ENCODE measurements around the gene ARIH1.
"Not testable (repeated sequence)": the region's sequence is repeated elsewhere in the genome, so short reads cannot be mapped to it uniquely, and the experiment has no call there.

Gene ARIH1

GRCh38 chr15:72474466-72474911 is 359 bp downstream of the ARIH1 start:
- Mint-ChIP-seq H3K27ac (peak overlapping the region; percentile 100), H3K4me3 (peak overlapping the region; percentile 97)

GRCh38 chr15:72474912-72475628 is 940 bp downstream of the ARIH1 start:
- Mint-ChIP-seq H3K27ac (peak overlapping the region; percentile 100), H3K4me3 (peak overlapping the region; percentile 97), H3K27me3 (no peaks in the 10 kb centered on the region), H3K36me3 (peaks cover 33% of the 10 kb centered on the region), H3K4me1 (peaks cover 49% of the 10 kb centered on the region), H3K9me3 (no peaks in the 10 kb centered on the region)
- CTCF ChIA-PET: interaction anchor here (1.1 to 1.6 kb wide), 3 partner anchors 56 to 248 kb away, joined by 4 read pairs; no protein-coding TSS in a partner anchor
- DNase-seq: peak; percentile 92

More at GRCh38 chr15:72474466-72474911, 359 bp downstream of the ARIH1 start:
- H3K9me3 Mint-ChIP-seq: no peaks in the 10 kb centered on the region
- CTCF ChIA-PET: interaction anchor here (1.2 to 1.6 kb wide), 2 partner anchors 59 to 248 kb away, joined by 4 read pairs; no protein-coding TSS in a partner anchor
- peaks cover 33% of the 10 kb centered on the region for H3K36me3 Mint-ChIP-seq
- no peak for DNase-seq
- H3K4me1 Mint-ChIP-seq: peaks cover 49% of the 10 kb centered on the region
- no peaks in the 10 kb centered on the region for H3K27me3 Mint-ChIP-seq

- Mint-ChIP-seq H3K36me3 (peaks cover 34% of the 10 kb centered on the region), H3K9me3 (no peaks in the 10 kb centered on the region), H3K27ac (peak overlapping the region; percentile 100), H3K4me1 (peaks cover 49% of the 10 kb centered on the region), H3K27me3 (no peaks in the 10 kb centered on the region), H3K4me3 (peak overlapping the region; percentile 97)
- CTCF ChIA-PET: interaction anchor here (1.1 to 1.6 kb wide), 3 partner anchors 56 to 249 kb away, joined by 4 read pairs; no protein-coding TSS in a partner anchor
- DNase-seq: no peak
Observed at GRCh38 chr15:72475674-72476073, 1.5 kb downstream of the ARIH1 start.

GRCh38 chr15:72476330-72476729 is 2.2 kb downstream of the ARIH1 start:
- Mint-ChIP-seq H3K36me3 (peaks cover 39% of the 10 kb centered on the region), H3K4me1 (peaks cover 55% of the 10 kb centered on the region), H3K27ac (peak overlapping the region; percentile 49), H3K4me3 (peak overlapping the region; percentile 97)
- H3K27me3 Mint-ChIP-seq, H3K9me3 Mint-ChIP-seq, DNase-seq: not testable (repeated sequence)
- CTCF ChIA-PET: interaction anchor here (1.1 to 1.6 kb wide), 2 partner anchors 55 to 57 kb away, joined by 4 read pairs; no protein-coding TSS in a partner anchor

- Mint-ChIP-seq H3K4me1 (peaks cover 37% of the 10 kb centered on the region), H3K36me3 (peaks cover 40% of the 10 kb centered on the region)
Observed at GRCh38 chr15:72481015-72481659, 7.0 kb downstream of the ARIH1 start.

GRCh38 chr15:72482275-72482674 is 8.1 kb downstream of the ARIH1 start:
- no peak overlapping the region for H3K27ac Mint-ChIP-seq
- H3K4me1 Mint-ChIP-seq: peaks cover 25% of the 10 kb centered on the region
- peaks cover 28% of the 10 kb centered on the region for H3K36me3 Mint-ChIP-seq
- H3K4me3 Mint-ChIP-seq: no peak overlapping the region
- H3K27me3 Mint-ChIP-seq: no peaks in the 10 kb centered on the region
- CTCF ChIA-PET: interaction anchor here (1.1 to 1.6 kb wide), 2 partner anchors 9 to 208 kb away, joined by 3 read pairs; no protein-coding TSS in a partner anchor
- H3K9me3 Mint-ChIP-seq: no peaks in the 10 kb centered on the region
- no peak for DNase-seq

More at GRCh38 chr15:72481015-72481659, 7.0 kb downstream of the ARIH1 start:
- H3K27ac Mint-ChIP-seq: no peak overlapping the region
- no peaks in the 10 kb centered on the region for H3K9me3 Mint-ChIP-seq
- CTCF ChIA-PET: interaction anchor here (1.1 to 1.6 kb wide), 2 partner anchors 10 to 207 kb away, joined by 3 read pairs; no protein-coding TSS in a partner anchor
- H3K27me3 Mint-ChIP-seq: no peaks in the 10 kb centered on the region
- H3K4me3 Mint-ChIP-seq: no peak overlapping the region
- no peak for DNase-seq

- Mint-ChIP-seq H3K27ac (no peak overlapping the region), H3K4me1 (peaks cover 22% of the 10 kb centered on the region), H3K36me3 (peaks cover 28% of the 10 kb centered on the region), H3K9me3 (no peaks in the 10 kb centered on the region), H3K4me3 (no peak overlapping the region), H3K27me3 (no peaks in the 10 kb centered on the region)
- no peak for DNase-seq
- CTCF ChIA-PET: no interaction called here
Observed at GRCh38 chr15:72483279-72483678, 9.1 kb downstream of the ARIH1 start.

- Mint-ChIP-seq H3K36me3 (peaks cover 13% of the 10 kb centered on the region), H3K4me3 (no peak overlapping the region), H3K27ac (no peak overlapping the region), H3K27me3 (no peaks in the 10 kb centered on the region), H3K9me3 (no peaks in the 10 kb centered on the region), H3K4me1 (peaks cover 10% of the 10 kb centered on the region)
- CTCF ChIA-PET: interaction anchor here (1.3 kb wide), 1 partner anchor 47 kb away, joined by 3 read pairs; no protein-coding TSS in a partner anchor
- DNase-seq: no peak
Observed at GRCh38 chr15:72486144-72486543, 12.0 kb downstream of the ARIH1 start.

GRCh38 chr15:72487070-72487797 is 13.1 kb downstream of the ARIH1 start:
- H3K27ac Mint-ChIP-seq: no peak overlapping the region
- no peak for DNase-seq
- no peaks in the 10 kb centered on the region for H3K9me3 Mint-ChIP-seq
- peaks cover 11% of the 10 kb centered on the region for H3K36me3 Mint-ChIP-seq
- CTCF ChIA-PET: no interaction called here
- H3K4me1 Mint-ChIP-seq: peaks cover 7% of the 10 kb centered on the region
- no peak overlapping the region for H3K4me3 Mint-ChIP-seq
- no peaks in the 10 kb centered on the region for H3K27me3 Mint-ChIP-seq

- CTCF ChIA-PET: interaction anchor here (1.2 kb wide), 1 partner anchor 10 kb away, joined by 3 read pairs; no protein-coding TSS in a partner anchor
- Mint-ChIP-seq H3K27ac (no peak overlapping the region), H3K36me3 (peaks cover 6% of the 10 kb centered on the region), H3K27me3 (no peaks in the 10 kb centered on the region), H3K4me3 (no peak overlapping the region), H3K4me1 (peaks cover 3% of the 10 kb centered on the region), H3K9me3 (no peaks in the 10 kb centered on the region)
- DNase-seq: no peak
Observed at GRCh38 chr15:72488558-72488957, 14.4 kb downstream of the ARIH1 start.

GRCh38 chr15:72489943-72490554 is 15.9 kb downstream of the ARIH1 start:
- Mint-ChIP-seq H3K4me1 (peaks cover 3% of the 10 kb centered on the region), H3K9me3 (no peaks in the 10 kb centered on the region), H3K4me3 (no peak overlapping the region), H3K36me3 (peaks cover 3% of the 10 kb centered on the region), H3K27me3 (no peaks in the 10 kb centered on the region), H3K27ac (no peak overlapping the region)
- no peak for DNase-seq
- CTCF ChIA-PET: interaction anchor here (1.3 kb wide), 1 partner anchor 8 kb away, joined by 3 read pairs; no protein-coding TSS in a partner anchor

GRCh38 chr15:72491768-72492167 is 17.6 kb downstream of the ARIH1 start:
- CTCF ChIA-PET: interaction anchor here (0.6 kb wide), 1 partner anchor 19 kb away, joined by 3 read pairs; no protein-coding TSS in a partner anchor
- no peaks in the 10 kb centered on the region for H3K9me3 Mint-ChIP-seq
- no peaks in the 10 kb centered on the region for H3K27me3 Mint-ChIP-seq
- peaks cover 4% of the 10 kb centered on the region for H3K36me3 Mint-ChIP-seq
- H3K27ac Mint-ChIP-seq: no peak overlapping the region
- H3K4me3 Mint-ChIP-seq: no peak overlapping the region
- DNase-seq: no peak
- H3K4me1 Mint-ChIP-seq: peaks cover 3% of the 10 kb centered on the region

GRCh38 chr15:72492733-72493132 is 18.6 kb downstream of the ARIH1 start:
- no peak overlapping the region for H3K27ac Mint-ChIP-seq
- H3K36me3 Mint-ChIP-seq: peaks cover 7% of the 10 kb centered on the region
- H3K27me3 Mint-ChIP-seq: no peaks in the 10 kb centered on the region
- peaks cover 3% of the 10 kb centered on the region for H3K4me1 Mint-ChIP-seq
- DNase-seq: no peak
- CTCF ChIA-PET: interaction anchor here (0.8 kb wide), 1 partner anchor 20 kb away, joined by 3 read pairs; no protein-coding TSS in a partner anchor
- no peaks in the 10 kb centered on the region for H3K9me3 Mint-ChIP-seq
- H3K4me3 Mint-ChIP-seq: no peak overlapping the region

All from activated naive CD4-positive, alpha-beta T cell treated with anti-CD3 and anti-CD28 coated beads, Interleukin-2, amount 10 ng/mL, durations not matched to agents 7 days and 5 days (primary cell).